ENCODE data around the gene P3H3. TPM values are rescaled to one million over a fixed set of nuclear protein-coding genes. Genes with fewer than 3 reads are reported as not detected.
A peak's percentile ranks its signal among the peaks of the same experiment; 100 is the strongest.

P3H3 gene
- total RNA-seq, 1 experiment from 2014 or later = 25.6 TPM

- ChIA-PET CTCF (interaction anchor here (0.7 kb wide), 1 partner anchor 23 kb away, joined by 3 read pairs; no protein-coding TSS in a partner anchor), POLR2A (no interaction called here)
- Histone ChIP-seq H3K27me3 (replicated peaks; ENCODE audit: control insufficient read depth, insufficient read depth, low read length) (no peaks in the 10 kb centered on the region), H3K36me3 (ENCODE audit: control insufficient read depth, insufficient read depth, low read length) (peaks cover 7% of the 10 kb centered on the region; the same call in 1 of the 2 replicates), H3K4me1 (peaks cover 9% of the 10 kb centered on the region), H3K9me3 (no peaks in the 10 kb centered on the region), H3K4me3 (ENCODE audit: low read depth, low read length) (no peak overlapping the region)
- no peak overlapping the region for H3K27ac Mint-ChIP-seq (ENCODE audit: unreplicated experiment)
- TF ChIP-seq CTCF (IDR thresholded peaks at IDR 0.05; ENCODE audit: insufficient read depth in 1 of 2, low read depth in 1 of 2, low read length in 1 of 2, severe bottlenecking in 1 of 2, unreplicated experiment in 1 of 2) = no peak
- H3K4me1 Mint-ChIP-seq (ENCODE audit: low read depth, unreplicated experiment) = peaks cover 17% of the 10 kb centered on the region
- H3K36me3 Mint-ChIP-seq (ENCODE audit: insufficient read depth, unreplicated experiment) = peaks cover 83% of the 10 kb centered on the region
- no peak overlapping the region for H3K4me3 Mint-ChIP-seq (ENCODE audit: unreplicated experiment)
- BruUV-seq (replicated peaks) = no TSS peak
- intact Hi-C loops (cut with micrococcal nuclease; ENCODE audit: unreplicated experiment) = no loop called here
- no peak for DNase-seq
- no peaks in the 10 kb centered on the region for H3K27me3 Mint-ChIP-seq (ENCODE audit: insufficient read depth, unreplicated experiment)
- no peaks in the 10 kb centered on the region for H3K9me3 Mint-ChIP-seq (ENCODE audit: unreplicated experiment)
These were observed 19.5 kb downstream of the P3H3 start for GRCh38 chr12:6847676-6848075.

GRCh38 chr12:6849427-6849826 is 21.2 kb downstream of the P3H3 start:
- Mint-ChIP-seq H3K27me3 (ENCODE audit: insufficient read depth, unreplicated experiment) (no peaks in the 10 kb centered on the region), H3K27ac (ENCODE audit: unreplicated experiment) (peak overlapping the region; percentile 95), H3K36me3 (ENCODE audit: insufficient read depth, unreplicated experiment) (peaks cover 81% of the 10 kb centered on the region), H3K4me3 (ENCODE audit: unreplicated experiment) (peak overlapping the region; percentile 94), H3K9me3 (ENCODE audit: unreplicated experiment) (no peaks in the 10 kb centered on the region), H3K4me1 (ENCODE audit: low read depth, unreplicated experiment) (peaks cover 27% of the 10 kb centered on the region)
- no TSS peak for BruUV-seq (replicated peaks)
- DNase-seq = no peak
- H3K4me3 ChIP-seq (ENCODE audit: low read depth, low read length) = no peak overlapping the region
- H3K4me1 ChIP-seq = peaks cover 13% of the 10 kb centered on the region
- ChIA-PET CTCF (no interaction called here), POLR2A (no interaction called here)
- intact Hi-C loops (cut with micrococcal nuclease; ENCODE audit: unreplicated experiment) = no loop called here
- H3K9me3 ChIP-seq = no peaks in the 10 kb centered on the region
- no peak for TF ChIP-seq CTCF (IDR thresholded peaks at IDR 0.05; ENCODE audit: insufficient read depth in 1 of 2, low read depth in 1 of 2, low read length in 1 of 2, severe bottlenecking in 1 of 2, unreplicated experiment in 1 of 2)
- H3K27me3 ChIP-seq (replicated peaks; ENCODE audit: control insufficient read depth, insufficient read depth, low read length) = no peaks in the 10 kb centered on the region
- peaks cover 7% of the 10 kb centered on the region; the same call in 1 of the 2 replicates for H3K36me3 ChIP-seq (ENCODE audit: control insufficient read depth, insufficient read depth, low read length)

- no peaks in the 10 kb centered on the region for H3K27me3 ChIP-seq (replicated peaks; ENCODE audit: control insufficient read depth, insufficient read depth, low read length)
- Mint-ChIP-seq H3K27me3 (ENCODE audit: insufficient read depth, unreplicated experiment) (no peaks in the 10 kb centered on the region), H3K36me3 (ENCODE audit: insufficient read depth, unreplicated experiment) (peaks cover 75% of the 10 kb centered on the region), H3K27ac (ENCODE audit: unreplicated experiment) (peak overlapping the region; percentile 95), H3K9me3 (ENCODE audit: unreplicated experiment) (no peaks in the 10 kb centered on the region), H3K4me3 (ENCODE audit: unreplicated experiment) (peak overlapping the region; percentile 94), H3K4me1 (ENCODE audit: low read depth, unreplicated experiment) (peaks cover 20% of the 10 kb centered on the region)
- intact Hi-C loops (cut with micrococcal nuclease; ENCODE audit: unreplicated experiment) = no loop called here
- POLR2A ChIA-PET = interaction anchor here (2.5 to 3.3 kb wide), 2 partner anchors 41 to 97 kb away, joined by 14 to 25 read pairs; partner anchors contain the start of gene MLF2
- DNase-seq = no peak
- peak overlapping the region; percentile 41 for H3K4me3 ChIP-seq (ENCODE audit: low read depth, low read length)
- CTCF ChIA-PET = interaction anchor here (2.8 to 5.2 kb wide), 3 partner anchors 14 to 23 kb away, joined by 14 to 65 read pairs (median 52); partner anchors contain the start of gene SPSB2
- TF ChIP-seq CTCF (IDR thresholded peaks at IDR 0.05; ENCODE audit: insufficient read depth in 1 of 2, low read depth in 1 of 2, low read length in 1 of 2, severe bottlenecking in 1 of 2, unreplicated experiment in 1 of 2) = no peak
- peaks cover 13% of the 10 kb centered on the region for H3K4me1 ChIP-seq
- no peaks in the 10 kb centered on the region for H3K9me3 ChIP-seq
- peaks cover 7% of the 10 kb centered on the region; the same call in 1 of the 2 replicates for H3K36me3 ChIP-seq (ENCODE audit: control insufficient read depth, insufficient read depth, low read length)
- no TSS peak for BruUV-seq (replicated peaks)
These were observed 21.9 kb downstream of the P3H3 start for GRCh38 chr12:6849976-6850560.
